Activated CD4-positive, alpha-beta T cell treated with anti-CD3 and anti-CD28 coated beads, Interleukin-2, amount 50 U/mL, for 48 hours (primary cell): ENCODE data around the gene SDHB.
A peak's percentile ranks its signal among the peaks of the same experiment; 100 is the strongest.

Experiments
- DNase-seq, 2 experiments: peaks; one replicate each; pipeline ENCODE4 v3.0.0-alpha.2; 2020

The SDHB gene

GRCh38 chr1:17011092-17011438 is 42.8 kb downstream of the SDHB start:
- peak in 1 of 2 experiments; percentile 5 for DNase-seq

- no peak for DNase-seq
Observed at GRCh38 chr1:17009706-17010105, 44.1 kb downstream of the SDHB start.

- no peak for DNase-seq
Observed at GRCh38 chr1:17008208-17008855, 45.5 kb downstream of the SDHB start.

- DNase-seq: no peak
Observed at GRCh38 chr1:17007121-17007520, 46.7 kb downstream of the SDHB start.

- no peak for DNase-seq
Observed at GRCh38 chr1:17005365-17005740, 48.5 kb downstream of the SDHB start.

- no peak for DNase-seq
Observed at GRCh38 chr1:17004466-17005364, 49.1 kb downstream of the SDHB start.

GRCh38 chr1:17002524-17002902 is 51.3 kb downstream of the SDHB start:
- DNase-seq: no peak

GRCh38 chr1:17001760-17002523 is 51.9 kb downstream of the SDHB start:
- DNase-seq: no peak

GRCh38 chr1:16999863-17000262 is 54.0 kb downstream of the SDHB start:
- DNase-seq: no peak

GRCh38 chr1:16998589-16998988 is 55.2 kb downstream of the SDHB start:
- no peak for DNase-seq

GRCh38 chr1:16996845-16997244 is 57.0 kb downstream of the SDHB start:
- DNase-seq: no peak

- no peak for DNase-seq
Observed at GRCh38 chr1:16993521-16994038, 60.3 kb downstream of the SDHB start.

GRCh38 chr1:16992675-16993074 is 61.2 kb downstream of the SDHB start:
- no peak for DNase-seq

- no peak for DNase-seq
Observed at GRCh38 chr1:16992102-16992501, 61.7 kb downstream of the SDHB start.

- DNase-seq: no peak
Observed at GRCh38 chr1:16991571-16991970, 62.3 kb downstream of the SDHB start.

GRCh38 chr1:16989676-16990391 is 64.0 kb downstream of the SDHB start:
- DNase-seq: no peak

GRCh38 chr1:16988210-16988609 is 65.6 kb downstream of the SDHB start:
- DNase-seq: no peak

- no peak for DNase-seq
Observed at GRCh38 chr1:16986962-16987361, 66.9 kb downstream of the SDHB start.

- no peak for DNase-seq
Observed at GRCh38 chr1:16986560-16986959, 67.3 kb downstream of the SDHB start.

- DNase-seq: no peak
Observed at GRCh38 chr1:16986113-16986512, 67.7 kb downstream of the SDHB start.

GRCh38 chr1:16984717-16985116 is 69.1 kb downstream of the SDHB start:
- DNase-seq: no peak

GRCh38 chr1:16983649-16984048 is 70.2 kb downstream of the SDHB start:
- DNase-seq: no peak

- DNase-seq: no peak
Observed at GRCh38 chr1:16982902-16983301, 70.9 kb downstream of the SDHB start.
